Umbilical cord (tissue), 2 donors: ENCODE data around the gene FYB2. TPM values are rescaled to one million over a fixed set of nuclear protein-coding genes. Genes with fewer than 3 reads are reported as not detected.
"Not testable (repeated sequence)": the region's sequence is repeated elsewhere in the genome, so short reads cannot be mapped to it uniquely, and the experiment has no call there.

Experiments
- DNase-seq: peaks from one replicate; pipeline ENCODE4 v3.0.0-alpha.2; 2015; ENCODE audit warnings: low spot score
- total RNA-seq: library from RNA; depleted of rRNA; stranded (reverse); fragments of >200 nt; gene quantifications from one replicate; pipeline ENCODE4 v1.2.3, GENCODE V29; 2014; ENCODE audit warnings: low replicate concordance; ENCODE audit not compliant: insufficient read depth

The FYB2 gene
- total RNA-seq, 1 donor from 2014 or later: 15.6 TPM

- DNase-seq: peak; percentile 24
Measured at GRCh38 chr1:56797065-56797685, 22.0 kb downstream of the FYB2 start.

DNA sequence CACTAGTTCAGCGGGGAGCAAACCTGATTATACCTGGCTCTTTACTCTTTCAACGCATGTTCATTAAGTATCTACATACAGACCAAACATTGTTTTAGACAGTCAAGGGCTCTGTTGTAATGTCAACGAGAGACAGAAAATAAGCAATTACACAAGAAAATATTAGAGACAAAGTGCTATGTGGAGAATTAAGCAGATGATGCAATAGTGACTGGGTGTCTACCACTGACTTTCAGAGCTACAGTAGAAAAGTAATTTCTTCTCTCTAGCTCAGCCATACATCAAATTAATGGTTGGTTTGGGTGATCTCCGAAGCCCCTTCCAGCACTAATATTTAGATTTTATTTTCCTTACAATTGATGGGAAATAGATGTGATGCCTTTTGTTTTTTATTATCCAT lies 23.3 kb downstream of the FYB2 start:
- DNase-seq: no peak

DNA sequence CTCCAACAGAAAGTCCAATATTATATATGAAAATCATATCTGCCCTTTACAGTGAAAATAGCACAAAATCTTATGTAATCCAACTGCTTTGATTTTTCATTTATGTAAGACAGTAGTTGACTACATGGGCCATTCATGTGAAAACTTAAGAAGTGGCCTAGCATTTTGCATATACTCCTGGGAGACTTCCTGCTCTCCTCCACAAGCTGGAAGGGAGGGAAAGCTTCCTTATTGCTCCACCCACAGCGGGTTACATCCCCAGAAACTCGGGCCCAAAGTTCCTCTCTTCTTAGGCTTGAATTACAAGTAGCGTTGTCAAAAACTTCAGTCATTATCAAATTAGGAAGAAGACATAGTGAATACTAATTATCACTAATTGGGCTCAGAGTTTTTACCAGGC lies 29.2 kb downstream of the FYB2 start:
- no peak for DNase-seq

GRCh38 chr1:56788588-56788987 lies 30.6 kb downstream of the FYB2 start:
- DNase-seq: no peak

- no peak for DNase-seq
Measured at GRCh38 chr1:56788102-56788501, 31.1 kb downstream of the FYB2 start.

- peak; percentile 60 for DNase-seq
Measured at GRCh38 chr1:56787330-56787729, 31.9 kb downstream of the FYB2 start.

DNA sequence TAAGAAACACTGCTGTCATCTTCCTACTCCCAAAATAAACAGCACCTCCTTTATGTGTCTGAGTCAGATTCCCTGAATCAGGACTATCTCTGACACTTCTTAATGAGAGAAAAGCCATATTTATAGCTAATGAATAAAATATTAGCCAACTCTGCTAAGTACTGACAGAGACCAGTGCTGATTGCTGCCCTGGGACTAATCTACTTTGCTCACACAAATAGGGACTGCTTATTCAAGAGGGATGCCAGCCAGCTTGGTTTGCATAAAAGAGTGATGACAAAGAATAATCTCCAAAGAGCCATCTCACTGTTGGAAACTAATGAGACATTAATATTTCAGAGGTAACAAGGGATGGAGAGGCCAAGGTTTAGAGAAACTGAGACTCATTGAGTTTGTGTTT lies 36.4 kb downstream of the FYB2 start:
- no peak for DNase-seq

GRCh38 chr1:56780826-56781225 lies 38.4 kb downstream of the FYB2 start:
- no peak for DNase-seq

DNA sequence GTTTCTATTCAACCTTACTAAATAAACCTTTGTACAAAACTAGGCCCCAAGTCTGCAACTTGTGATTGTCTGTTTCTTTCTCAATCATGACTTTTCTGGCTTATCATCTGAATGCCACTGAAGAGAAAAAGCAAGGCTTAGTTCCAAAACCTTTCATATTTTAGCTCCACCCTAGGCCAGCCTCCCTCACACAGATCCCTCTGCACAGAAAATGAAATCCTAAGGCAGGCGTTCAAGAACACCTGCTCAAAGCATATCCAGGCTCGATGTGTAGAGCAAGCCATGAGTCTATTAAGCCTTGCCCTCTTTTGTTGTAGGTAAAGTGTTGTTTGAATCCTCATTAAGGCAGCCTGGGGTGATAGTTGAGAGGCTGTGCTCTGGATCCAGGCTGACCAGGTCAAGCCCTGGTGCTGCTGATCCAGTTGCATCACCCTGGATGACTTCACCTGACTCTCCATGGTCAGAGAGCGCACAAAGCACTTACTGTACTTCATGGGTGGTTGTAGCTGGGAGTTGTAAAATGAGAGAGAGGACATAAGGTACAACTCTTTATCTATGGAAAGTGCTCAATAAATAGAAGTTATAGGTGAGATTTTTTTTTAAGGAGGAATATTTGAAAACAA lies 39.0 kb downstream of the FYB2 start:
- no peak for DNase-seq

DNA sequence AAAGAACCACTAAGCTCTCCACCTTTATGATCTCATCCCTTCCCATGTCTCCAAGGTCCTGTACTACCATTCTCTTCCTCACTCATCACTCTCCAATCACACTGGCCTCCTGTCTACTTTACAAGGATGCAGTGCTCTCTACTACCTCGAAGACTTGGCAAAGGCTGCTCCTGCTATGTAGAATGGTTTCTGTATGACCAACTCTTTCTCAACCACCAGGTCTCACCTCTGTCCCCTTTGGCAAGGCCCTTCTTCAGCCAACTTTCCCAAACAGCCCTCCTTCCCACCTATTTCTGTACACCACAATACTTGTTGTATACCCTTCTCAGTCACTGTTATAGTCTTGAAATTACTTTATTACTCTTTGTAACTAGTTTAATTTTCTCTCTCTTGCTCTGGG lies 41.2 kb downstream of the FYB2 start:
- DNase-seq: no peak

- not testable (repeated sequence) for DNase-seq
Measured at GRCh38 chr1:56774732-56775131, 44.5 kb downstream of the FYB2 start.

DNA sequence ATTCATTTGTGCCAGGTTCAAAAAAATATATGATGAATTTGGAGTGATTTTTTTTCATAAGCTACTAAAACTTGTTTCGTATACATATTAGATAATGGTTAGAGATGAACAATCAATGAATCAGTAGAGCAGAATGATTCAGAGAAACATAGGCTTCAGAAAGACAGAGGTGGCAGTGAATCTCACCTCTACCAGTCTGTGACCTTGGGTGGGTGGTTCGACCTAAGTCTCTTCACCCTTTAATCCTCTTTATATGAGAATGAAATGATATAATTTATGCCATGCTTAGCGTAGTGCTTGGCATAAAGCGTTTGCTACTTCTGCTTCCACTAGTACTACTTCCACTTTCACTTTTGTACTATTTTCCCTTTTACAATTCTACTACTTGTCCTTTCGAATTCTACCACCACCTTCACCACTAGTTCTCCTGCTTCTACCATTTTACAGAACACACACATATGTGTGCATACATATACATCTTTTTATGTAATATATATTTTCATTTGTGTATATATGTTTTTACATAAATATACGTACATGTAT lies 45.1 kb downstream of the FYB2 start:
- no peak for DNase-seq

- DNase-seq: no peak
Measured at GRCh38 chr1:56773341-56774066, 45.7 kb downstream of the FYB2 start.

GRCh38 chr1:56771717-56772116 lies 47.5 kb downstream of the FYB2 start:
- no peak for DNase-seq

GRCh38 chr1:56758794-56759193 lies 60.4 kb downstream of the FYB2 start:
- DNase-seq: no peak

DNA sequence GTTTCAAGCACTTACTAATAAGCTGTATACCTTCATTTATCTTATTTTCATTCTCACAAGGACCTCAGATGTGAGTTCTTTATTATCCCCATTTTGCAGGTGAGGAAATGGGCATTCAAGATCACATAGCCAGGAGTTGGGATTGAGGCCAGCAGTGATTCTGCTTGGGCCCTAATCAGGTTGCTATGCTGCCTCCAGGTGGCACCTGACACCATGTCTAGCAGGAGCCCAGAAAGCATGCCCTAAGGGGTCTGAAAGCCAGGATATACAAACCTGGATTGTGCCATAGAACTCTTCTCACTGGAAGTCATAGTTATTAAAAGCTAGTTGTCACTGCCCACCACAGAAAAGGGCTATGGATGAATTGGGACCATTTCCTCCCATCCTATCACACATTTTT lies 61.1 kb downstream of the FYB2 start:
- DNase-seq: no peak

GRCh38 chr1:56755911-56756310 lies 63.3 kb downstream of the FYB2 start:
- no peak for DNase-seq

GRCh38 chr1:56754708-56755479 lies 64.3 kb downstream of the FYB2 start:
- DNase-seq: no peak

DNA sequence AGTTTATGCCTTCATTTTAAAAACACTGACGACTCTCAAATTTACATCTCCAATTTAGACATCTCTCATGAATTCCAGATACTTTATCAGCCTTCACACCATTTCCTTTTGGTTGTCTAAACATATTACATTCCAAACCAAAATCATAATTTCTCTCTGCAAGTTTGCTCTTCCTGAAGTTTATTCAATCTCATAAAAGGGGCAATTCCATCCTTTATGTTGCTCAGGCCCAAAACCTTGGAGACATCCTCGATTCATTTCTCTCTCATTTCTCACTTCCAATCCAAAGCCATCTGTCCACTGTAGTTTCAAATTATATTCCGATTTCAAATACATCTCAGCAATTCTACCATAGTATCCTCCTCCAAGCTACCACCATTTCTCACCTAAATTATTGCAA lies 74.0 kb downstream of the FYB2 start:
- DNase-seq: no peak

GRCh38 chr1:56728964-56729363 lies 90.2 kb downstream of the FYB2 start:
- no peak for DNase-seq

- no peak for DNase-seq
Measured at GRCh38 chr1:56726706-56727105, 92.5 kb downstream of the FYB2 start.

GRCh38 chr1:56719171-56719570 lies 100.0 kb downstream of the FYB2 start:
- DNase-seq: peak; percentile 17
